Activated CD4-positive, alpha-beta T cell treated with anti-CD3 and anti-CD28 coated beads, Interleukin-2, amount 50 U/mL, for 4 hours (primary cell): ENCODE measurements around the gene PROZ.
A peak's percentile ranks its signal among the peaks of the same experiment; 100 is the strongest.

Experiments used
- DNase-seq, 2 experiments: peaks; one replicate each; pipeline ENCODE4 v3.0.0-alpha.2; 2020

PROZ gene

DNA sequence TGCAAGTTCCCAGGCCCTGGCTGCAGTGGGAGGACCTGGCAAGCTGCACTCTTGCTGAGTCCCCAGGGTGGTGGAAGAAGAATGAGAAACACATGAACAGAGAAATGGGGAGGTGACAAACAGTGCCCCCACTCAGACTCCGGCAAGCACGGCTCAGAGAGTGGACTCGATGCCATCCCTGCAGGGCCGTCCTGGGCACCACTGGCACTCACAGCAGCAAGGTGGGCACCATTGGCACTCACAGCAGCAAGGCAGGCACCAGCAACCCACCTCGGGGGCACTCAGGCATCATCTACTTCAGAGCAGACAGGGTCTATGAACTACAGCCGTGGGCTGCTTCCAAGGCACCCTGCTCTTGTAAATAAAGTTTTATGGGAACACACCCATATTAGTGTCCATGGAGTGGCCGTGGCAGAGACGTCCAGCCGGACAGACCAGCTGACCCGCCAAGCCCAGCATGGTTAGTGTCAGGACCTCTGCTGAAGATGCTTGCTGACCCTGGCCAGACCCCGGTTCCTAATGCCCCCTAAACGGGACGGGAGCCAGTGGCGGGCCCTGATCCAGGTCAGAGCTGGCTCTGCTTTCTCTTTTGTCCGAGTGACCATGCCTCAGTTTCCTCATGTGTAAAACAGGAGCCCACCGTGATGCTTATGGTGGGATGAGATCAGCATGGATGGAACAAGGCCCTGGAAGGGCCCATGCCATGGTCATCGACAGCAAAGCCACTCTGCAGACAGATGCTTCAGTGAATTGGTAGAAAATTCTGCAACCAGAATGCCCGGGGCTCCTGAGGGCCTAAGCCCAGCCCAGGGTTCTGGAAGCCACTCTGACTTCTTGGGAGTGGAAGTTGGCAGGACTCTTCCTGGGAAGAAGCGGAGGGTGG is 37.9 kb upstream of the PROZ start:
- no peak for DNase-seq

GRCh38 chr13:113121183-113121927 is 37.1 kb upstream of the PROZ start:
- DNase-seq = no peak

DNA sequence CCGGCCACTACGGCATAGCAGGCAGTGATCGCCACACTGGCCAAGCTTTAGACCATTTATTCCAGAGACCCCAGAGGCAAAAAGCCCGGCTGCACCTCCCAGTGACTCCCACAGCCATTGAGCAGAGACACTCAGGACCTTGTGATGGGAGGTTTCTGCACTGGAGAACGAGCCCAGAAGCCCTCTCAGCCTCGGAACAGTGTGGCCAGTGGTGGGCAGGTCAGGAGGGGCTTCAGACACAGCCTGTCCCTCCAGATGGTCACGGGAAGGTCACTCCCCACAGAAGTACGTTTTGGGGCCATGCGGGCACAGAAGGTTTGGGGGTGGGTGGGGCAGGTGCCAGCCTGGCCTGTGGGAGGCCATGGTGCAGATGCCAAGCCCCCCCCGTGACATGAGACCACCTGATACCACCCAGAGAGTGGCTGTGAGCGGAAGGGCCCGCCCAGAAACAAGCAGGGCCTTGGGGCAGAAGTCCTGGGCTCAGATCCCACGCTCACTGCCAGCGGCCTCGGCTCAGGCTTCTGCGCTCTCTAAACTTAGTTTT is 36.4 kb upstream of the PROZ start:
- DNase-seq = no peak

DNA sequence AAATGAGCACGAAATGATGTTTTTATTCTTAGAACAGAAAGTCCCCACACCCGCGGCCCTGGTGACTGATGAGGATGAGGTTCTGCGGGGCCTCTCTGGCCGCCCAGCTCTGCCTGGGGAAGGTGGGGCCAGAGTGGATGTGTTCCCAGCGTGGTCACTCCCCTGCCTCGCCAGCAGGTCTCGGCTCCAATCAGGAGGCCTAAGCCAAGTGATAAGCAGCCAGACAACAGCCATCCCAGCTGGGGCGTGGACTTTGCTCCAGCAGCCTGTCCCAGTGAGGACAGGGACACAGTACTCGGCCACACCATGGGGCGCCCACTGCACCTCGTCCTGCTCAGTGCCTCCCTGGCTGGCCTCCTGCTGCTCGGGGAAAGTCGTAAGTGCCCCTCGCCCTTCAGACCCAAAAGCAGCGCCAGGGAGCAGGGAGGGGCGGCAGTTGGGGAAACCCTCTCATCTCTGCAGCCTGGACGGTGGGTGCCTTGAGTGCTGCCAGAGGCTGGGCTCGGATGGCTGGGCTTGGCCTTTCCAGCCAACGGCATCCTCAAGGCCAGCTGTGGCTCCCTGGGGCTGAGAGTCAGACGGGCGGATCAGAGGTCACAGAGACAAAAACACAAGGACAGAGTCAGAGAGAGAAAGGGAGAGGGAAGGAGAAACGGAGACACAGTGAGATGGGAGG is 35.8 kb upstream of the PROZ start, which contains the start of gene F10:
Gene F10 (plus strand): TSS at position 250 of the 676 bp plus-strand sequence. CDS start 57 bp downstream, at position 307.
- DNase-seq = no peak

GRCh38 chr13:113123226-113124201 is 34.9 kb upstream of the PROZ start:
- DNase-seq = no peak

GRCh38 chr13:113124211-113124970 is 34.1 kb upstream of the PROZ start:
- no peak for DNase-seq

DNA sequence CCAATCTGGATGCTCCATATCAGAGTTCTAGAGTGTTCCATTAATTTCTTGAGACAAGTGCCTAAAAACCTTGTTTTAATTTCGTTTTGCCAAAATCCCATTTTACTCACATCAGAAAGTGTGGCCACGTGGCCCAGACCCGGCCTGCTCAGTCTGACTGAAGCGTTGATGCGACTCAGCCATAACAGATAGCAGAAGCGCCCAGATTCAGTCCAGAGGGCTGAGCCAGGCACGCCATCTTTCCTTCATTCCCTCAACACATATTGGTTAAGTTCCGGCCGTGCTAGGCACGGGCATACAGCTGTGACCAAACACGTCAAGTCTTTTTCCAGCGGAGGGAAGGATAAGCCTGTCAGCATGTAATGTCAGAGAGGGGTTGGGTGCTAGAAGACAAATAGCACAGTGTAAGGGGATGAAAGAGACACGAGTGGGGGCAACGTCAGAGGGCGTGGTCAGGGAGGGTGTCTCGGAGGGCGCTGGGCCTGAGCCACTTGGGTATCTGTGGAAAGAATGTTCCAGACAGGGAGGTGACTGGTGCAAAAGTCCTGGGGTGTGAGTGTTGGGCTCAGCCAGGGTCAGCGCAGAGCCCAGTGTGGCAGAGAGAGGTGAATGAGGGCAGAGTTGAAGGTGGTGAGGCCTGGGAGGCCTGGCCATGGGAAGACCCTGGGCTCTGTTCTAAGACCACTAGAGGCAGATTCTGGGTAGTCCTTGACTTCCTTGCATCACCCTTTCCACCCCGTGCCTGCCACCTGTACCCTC is 32.8 kb upstream of the PROZ start:
- no peak for DNase-seq

DNA sequence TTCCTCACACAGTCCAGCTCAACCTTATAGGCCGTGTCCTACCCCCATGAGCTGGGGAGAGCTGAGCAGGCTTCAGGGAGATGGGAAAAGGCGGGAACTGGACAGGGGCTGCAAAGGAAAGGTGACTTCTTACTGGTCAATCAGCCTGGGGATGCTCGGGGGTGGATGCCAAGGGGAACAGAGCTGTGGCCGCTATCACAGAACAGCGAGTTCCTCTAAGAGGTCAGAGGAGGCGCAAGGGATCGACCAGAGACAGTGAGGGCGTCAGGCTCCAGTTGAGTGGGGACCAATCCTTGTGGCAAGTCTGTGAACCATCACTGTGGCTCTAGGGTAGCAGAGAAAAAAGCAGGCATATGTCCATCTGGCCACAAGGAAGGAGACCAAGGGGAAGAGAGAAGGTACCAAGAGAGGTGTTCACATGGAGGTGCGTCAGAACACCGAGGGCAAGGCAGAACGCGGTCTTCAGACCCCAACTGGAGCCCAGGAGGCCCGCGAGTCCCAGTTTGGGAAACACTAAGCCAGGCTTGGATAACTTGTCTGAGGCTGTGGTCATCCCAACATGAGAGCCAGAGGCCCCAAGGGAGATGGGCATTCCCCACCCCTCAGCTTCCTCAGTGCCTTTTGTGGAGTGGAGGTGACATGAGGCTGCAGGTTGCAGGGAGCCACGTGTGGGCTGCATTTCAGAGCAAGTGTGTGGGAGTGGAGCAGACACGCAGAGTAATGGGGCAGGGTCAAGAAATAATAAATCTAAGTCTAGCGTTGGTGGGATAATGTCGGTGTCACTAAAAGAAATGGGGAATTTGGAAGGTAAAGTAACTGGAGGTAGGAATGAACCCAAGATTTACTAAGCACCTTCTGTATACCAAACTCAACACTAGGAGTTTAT is 31.9 kb upstream of the PROZ start:
- DNase-seq = no peak

DNA sequence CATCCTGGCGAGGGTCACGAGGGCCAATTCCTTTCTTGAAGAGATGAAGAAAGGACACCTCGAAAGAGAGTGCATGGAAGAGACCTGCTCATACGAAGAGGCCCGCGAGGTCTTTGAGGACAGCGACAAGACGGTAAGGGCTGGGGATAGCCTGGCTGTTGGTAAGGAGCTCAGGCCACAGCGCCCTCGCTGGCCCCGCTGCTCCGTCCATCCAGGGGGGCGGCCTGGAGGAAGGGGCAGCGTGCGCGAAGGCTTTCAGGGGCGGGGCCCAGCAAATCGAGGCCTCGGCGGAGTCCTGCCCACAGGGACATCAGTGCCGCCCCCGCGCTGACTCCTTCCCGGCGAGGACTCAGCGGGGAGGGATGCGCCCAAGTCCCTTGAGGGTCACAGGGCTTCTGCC is 29.0 kb upstream of the PROZ start:
- no peak for DNase-seq

DNA sequence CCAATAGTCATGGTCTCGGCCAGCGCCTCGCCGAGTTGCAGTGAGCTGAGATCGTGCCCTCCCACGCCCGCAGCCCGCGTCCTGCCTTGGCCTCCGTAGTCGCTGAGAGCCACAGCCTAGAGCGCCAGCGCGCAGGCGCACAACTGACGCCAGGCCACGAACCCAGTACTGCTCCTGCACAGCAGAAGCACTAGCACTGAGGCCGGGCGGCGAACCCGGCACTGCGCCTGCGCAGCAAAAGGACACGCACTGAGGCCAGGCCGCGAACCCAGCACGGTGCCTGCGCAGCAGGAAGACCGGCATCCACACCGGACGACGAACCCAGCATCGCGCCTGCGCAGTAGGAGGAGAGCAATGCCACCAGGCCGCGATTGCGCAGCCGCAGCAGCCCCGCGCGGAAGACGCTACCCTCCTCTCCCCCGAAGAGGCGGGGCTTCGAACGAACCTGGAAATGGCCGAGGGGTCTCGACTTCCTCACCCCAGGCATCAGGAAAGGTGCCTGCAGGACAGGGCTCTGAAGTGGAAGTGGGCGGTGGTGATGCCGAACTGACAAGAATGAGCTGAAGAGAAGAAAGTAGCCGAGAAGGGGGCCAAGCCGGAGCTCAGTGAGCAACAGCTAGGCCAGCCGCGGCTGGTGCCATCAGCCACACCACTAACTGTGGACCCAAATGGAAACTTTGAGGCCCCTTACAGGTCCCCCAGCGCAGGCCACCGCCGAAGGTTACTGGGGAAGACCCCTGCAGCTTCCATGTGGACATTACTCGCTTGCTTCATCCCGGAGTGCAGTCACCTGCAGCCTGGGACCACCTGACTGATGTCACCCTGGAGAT is 28.3 kb upstream of the PROZ start:
- peak in 1 of 2 experiments; percentile 27 for DNase-seq

- DNase-seq = no peak
These were observed 23.1 kb upstream of the PROZ start for GRCh38 chr13:113135281-113135760.

DNA sequence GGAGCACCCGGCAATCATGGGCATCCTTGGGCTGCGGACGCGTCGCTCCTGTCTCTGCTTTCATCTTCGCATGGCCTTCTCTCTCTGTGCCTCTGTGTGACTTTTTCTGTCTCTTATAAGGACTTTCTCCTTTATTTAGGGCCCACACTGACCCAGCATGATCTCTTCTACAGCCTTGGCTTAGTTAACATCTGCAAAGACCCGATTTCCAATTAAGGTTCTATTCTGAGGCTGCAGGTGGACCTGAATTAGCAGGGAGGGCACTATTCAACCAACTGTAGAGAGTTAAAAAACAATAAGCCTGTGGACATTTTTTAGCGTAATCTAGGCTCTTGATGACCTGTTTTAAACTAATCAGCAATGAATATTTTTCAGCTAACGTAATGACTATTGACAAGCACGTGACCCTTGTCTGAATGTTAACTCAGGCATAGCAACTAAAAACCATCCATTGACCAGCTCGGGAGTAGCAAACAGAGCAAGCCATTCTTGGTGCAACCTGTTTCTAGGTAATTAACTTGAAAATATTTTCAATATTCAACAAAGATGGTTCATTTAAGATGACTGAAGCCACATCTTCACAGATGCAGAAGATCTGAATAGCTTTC is 20.7 kb upstream of the PROZ start:
- no peak for DNase-seq

DNA sequence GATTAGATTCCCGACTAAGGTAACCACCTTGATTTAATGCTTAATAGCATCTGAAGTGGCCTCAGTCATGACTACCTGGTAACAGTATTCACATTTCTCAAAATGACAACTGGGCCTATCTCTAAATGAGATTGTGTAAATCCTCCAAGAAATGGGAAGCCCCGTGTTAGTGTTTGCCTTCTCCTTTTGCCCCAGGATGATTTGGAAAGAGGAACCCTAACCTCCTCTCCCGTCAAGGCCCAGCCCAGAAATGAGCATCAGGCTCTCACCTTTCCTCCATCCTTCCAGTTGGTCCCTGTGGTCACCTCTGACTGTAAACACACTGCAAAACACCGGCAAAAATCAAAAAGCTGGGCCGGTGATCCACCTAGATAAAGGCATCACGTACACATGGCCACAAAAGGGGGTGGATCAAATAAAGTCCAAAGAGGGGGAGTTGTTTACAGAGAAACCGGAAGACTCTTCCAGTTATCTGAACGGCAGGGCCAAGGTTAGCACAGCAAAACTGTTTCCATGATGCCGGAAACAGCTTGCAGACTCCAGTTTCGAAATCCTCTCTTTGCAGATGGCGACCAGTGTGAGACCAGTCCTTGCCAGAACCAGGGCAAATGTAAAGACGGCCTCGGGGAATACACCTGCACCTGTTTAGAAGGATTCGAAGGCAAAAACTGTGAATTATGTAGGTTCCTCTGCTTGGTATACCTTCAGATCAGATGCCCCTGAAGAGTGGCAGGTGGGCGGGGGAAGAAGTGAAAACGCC is 19.5 kb upstream of the PROZ start:
- no peak for DNase-seq

GRCh38 chr13:113139577-113139976 is 18.9 kb upstream of the PROZ start:
- DNase-seq = no peak

DNA sequence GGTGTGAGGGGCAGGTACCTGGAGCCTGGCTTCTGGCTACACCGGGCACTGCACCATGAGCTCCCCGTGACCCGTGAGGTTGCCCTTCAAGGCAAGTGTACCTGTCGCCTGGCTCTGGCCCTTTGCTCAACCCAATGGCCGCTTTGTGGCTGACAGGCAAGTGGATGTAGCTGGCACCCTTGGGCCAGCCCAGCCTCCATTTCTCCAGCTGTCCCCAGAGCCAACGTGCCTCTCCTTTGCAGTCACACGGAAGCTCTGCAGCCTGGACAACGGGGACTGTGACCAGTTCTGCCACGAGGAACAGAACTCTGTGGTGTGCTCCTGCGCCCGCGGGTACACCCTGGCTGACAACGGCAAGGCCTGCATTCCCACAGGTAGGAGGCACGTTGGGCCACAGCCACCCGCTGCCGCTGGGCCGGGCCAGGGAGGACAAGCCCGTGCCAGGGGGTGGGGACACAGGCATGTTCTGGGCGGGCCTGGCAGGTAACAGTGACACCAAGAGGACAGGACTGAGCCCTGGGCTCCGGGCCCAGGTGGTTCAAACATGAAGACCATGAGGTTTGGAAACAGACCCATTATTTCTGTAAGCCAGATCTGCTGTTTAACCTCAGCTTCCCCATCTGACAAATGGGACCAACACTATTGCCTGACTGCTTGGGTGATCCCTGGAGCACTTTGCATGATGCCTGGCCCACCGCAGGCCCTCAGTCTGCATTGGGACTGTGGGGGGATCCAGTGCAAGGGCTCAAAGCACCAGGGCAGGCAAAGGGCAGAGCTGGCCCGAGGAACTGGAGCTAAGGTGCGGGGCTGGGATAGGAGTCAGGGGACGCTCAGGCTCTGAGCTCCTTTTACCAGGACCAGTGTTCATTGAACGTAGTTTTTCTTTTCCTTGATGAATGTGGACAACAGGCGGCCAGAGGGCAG is 17.5 kb upstream of the PROZ start:
- DNase-seq = no peak

DNA sequence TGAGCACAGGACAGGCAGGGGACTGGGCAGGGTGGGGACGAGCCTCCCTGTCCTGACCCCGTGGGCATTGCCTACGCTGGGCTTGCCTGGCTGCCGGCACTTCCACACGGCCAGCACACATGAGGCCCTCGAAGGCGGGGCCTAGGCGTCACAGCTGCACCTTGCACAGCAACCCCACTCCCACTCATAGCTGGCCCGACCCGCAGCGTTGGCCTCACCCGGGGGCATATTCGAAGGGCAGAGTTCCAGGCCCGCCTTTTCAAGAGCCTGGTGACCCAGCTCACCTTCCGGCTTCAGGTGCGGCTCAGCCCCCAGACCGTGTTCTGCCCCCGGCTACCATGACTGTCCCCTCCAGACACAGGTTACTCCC is 16.9 kb upstream of the PROZ start:
- DNase-seq = no peak
